RWPE2 (cell line): Measurements from ENCODE around the gene MT1HL1.

Experiments
- ATAC-seq: fragments of 200-7000 bp; cut with Tn5 transposase; 3 replicates; pipeline ENCODE4 v1.9.1; 2021; ENCODE audit warnings: low read depth
- DNase-seq: peaks from one replicate; pipeline ENCODE4 v3.0.0-alpha.2; 2020; ENCODE audit warnings: low spot score
- H3K27ac ChIP-seq: fragments of 450-650 bp; 2 replicates; pipeline ENCODE4 v1.5.1; 2017; ENCODE audit warnings: mild to moderate bottlenecking; ENCODE audit not compliant: poor library complexity, severe bottlenecking
- H3K27me3 ChIP-seq: fragments of 250-450 bp; sonication (Bioruptor Pico); 2 replicates; pipeline ENCODE4 v1.5.1; 2021; ENCODE audit warnings: mild to moderate bottlenecking, moderate library complexity; ENCODE audit not compliant: insufficient read depth, poor library complexity, severe bottlenecking
- H3K36me3 ChIP-seq: fragments of 250-450 bp; sonication (Bioruptor Pico); 2 replicates; pipeline ENCODE4 v1.5.1; 2020; ENCODE audit warnings: low read depth, mild to moderate bottlenecking, moderate library complexity
- H3K4me1 ChIP-seq: fragments of 250-450 bp; sonication (Bioruptor Pico); 2 replicates; pipeline ENCODE4 v1.5.1; 2021; ENCODE audit warnings: mild to moderate bottlenecking, moderate library complexity; ENCODE audit not compliant: insufficient read depth, poor library complexity, severe bottlenecking
- H3K4me3 ChIP-seq: fragments of 250-450 bp; sonication (Bioruptor Pico); 2 replicates; pipeline ENCODE4 v1.5.1; 2021; ENCODE audit warnings: mild to moderate bottlenecking, moderate library complexity; ENCODE audit not compliant: severe bottlenecking
- H3K9me3 ChIP-seq: fragments of 250-450 bp; sonication (Bioruptor Pico); 2 replicates; pipeline ENCODE4 v1.5.1; 2021; ENCODE audit warnings: mild to moderate bottlenecking, moderate library complexity; ENCODE audit not compliant: severe bottlenecking
- CTCF ChIP-seq: fragments of 450-650 bp; IDR thresholded peaks from one replicate; pipeline ENCODE4 v1.5.1; 2017; ENCODE audit warnings: mild to moderate bottlenecking, moderate library complexity; ENCODE audit not compliant: poor library complexity, severe bottlenecking

The MT1HL1 gene

GRCh38 chr1:237033061-237033460 is 28.8 kb upstream of the MT1HL1 start:
- ATAC-seq (no peak), DNase-seq (no peak)
- Histone ChIP-seq H3K36me3 (no peaks in the 10 kb centered on the region), H3K27me3 (no peaks in the 10 kb centered on the region), H3K4me1 (no peaks in the 10 kb centered on the region), H3K9me3 (no peaks in the 10 kb centered on the region), H3K4me3 (no peak overlapping the region), H3K27ac (no peak overlapping the region)
- TF ChIP-seq CTCF = no peak

DNA sequence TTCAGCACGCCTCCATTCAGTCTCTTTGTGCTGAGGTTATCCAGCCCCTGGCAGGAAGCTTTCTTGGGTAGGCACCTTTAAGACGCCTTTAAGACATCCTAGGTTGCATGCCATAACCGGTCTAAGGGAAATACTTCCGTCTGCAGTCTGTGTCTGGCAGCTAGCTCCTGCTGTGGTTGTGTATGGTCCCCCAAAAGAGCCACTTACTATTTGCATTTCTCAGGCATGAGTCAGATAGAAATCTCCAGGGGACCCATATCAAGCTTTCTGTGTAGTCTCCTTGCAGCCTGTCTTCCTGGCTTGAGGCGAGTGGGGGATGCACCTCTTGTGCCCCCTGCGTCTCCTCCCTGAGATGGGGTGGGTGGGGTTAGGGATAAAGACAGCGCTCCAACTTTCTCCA is 27.8 kb upstream of the MT1HL1 start:
- ATAC-seq (no peak), DNase-seq (no peak)
- H3K4me3 ChIP-seq = no peak overlapping the region
- H3K9me3 ChIP-seq = no peaks in the 10 kb centered on the region
- H3K4me1 ChIP-seq = no peaks in the 10 kb centered on the region
- no peaks in the 10 kb centered on the region for H3K36me3 ChIP-seq
- TF ChIP-seq CTCF = no peak
- H3K27ac ChIP-seq = no peak overlapping the region
- H3K27me3 ChIP-seq = no peaks in the 10 kb centered on the region

GRCh38 chr1:237031480-237031879 is 27.2 kb upstream of the MT1HL1 start:
- Histone ChIP-seq H3K36me3 (no peaks in the 10 kb centered on the region), H3K9me3 (no peaks in the 10 kb centered on the region), H3K4me1 (no peaks in the 10 kb centered on the region), H3K27me3 (no peaks in the 10 kb centered on the region), H3K4me3 (no peak overlapping the region), H3K27ac (no peak overlapping the region)
- no peak for ATAC-seq
- TF ChIP-seq CTCF = no peak
- DNase-seq = no peak

DNA sequence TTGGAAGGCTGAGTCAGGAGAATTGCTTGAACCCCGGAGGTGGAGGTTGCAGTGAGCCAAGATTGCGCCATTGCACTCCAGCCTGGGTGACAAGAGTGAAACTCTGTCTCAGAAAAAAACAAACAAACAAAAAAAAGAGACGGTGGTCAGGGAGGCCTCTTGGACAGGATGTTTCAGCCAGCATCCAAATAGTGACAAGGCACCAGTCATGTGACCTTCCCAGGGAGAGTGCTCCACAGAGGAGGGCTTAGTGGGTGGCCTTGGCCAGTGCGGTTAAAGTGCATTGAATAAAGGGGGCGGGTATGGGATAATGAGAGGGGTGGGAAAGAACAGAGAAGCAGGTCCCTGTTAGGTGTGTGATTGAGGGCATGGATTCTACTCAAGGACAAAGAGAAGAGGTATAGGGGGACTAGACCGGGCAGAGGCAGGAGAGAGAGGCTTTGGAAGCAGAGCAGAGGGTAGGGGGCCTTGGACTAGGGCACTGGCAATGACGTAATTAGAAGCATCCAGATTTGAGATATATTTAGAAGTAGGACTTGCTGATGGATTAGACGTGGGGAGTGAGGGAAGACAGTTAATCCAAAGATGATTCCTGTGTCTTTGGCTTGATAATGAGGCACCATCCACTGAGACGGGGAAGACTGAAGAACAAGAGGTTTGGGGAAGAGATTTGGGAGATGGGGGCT is 25.8 kb upstream of the MT1HL1 start:
- TF ChIP-seq CTCF = no peak
- Histone ChIP-seq H3K36me3 (no peaks in the 10 kb centered on the region), H3K9me3 (no peaks in the 10 kb centered on the region), H3K27ac (no peak overlapping the region), H3K4me3 (no peak overlapping the region), H3K4me1 (no peaks in the 10 kb centered on the region), H3K27me3 (no peaks in the 10 kb centered on the region)
- ATAC-seq (no peak), DNase-seq (no peak)

DNA sequence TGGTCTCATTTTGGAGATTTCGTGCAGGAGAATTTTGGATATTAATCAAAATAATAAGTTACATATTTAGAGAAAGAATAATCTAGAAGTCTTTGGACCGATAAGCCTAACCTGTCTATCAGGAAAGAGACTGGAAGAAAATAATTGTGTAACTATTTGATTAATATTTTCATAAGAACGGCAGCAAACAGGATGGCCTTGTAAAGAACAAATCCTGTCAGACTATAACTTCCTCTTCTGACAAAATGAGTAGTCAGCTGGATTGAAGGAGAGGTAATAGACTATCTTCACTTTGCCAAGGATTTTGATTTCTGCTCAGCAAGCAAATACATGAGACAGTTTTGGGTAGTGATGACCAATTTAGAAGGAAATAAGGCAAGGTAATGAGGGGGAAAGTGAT is 25.0 kb upstream of the MT1HL1 start:
- no peak for TF ChIP-seq CTCF
- H3K27me3 ChIP-seq = no peaks in the 10 kb centered on the region
- H3K36me3 ChIP-seq = no peaks in the 10 kb centered on the region
- no peak overlapping the region for H3K27ac ChIP-seq
- ATAC-seq (no peak), DNase-seq (no peak)
- no peaks in the 10 kb centered on the region for H3K9me3 ChIP-seq
- H3K4me1 ChIP-seq = no peaks in the 10 kb centered on the region
- no peak overlapping the region for H3K4me3 ChIP-seq
